GM12864 (cell line): ENCODE data around the gene ATL3.

ENCODE experiments used
- DNase-seq: peaks from one replicate; pipeline ENCODE4 v3.0.0-alpha.2; 2011; ENCODE audit warnings: low read depth
- H3K4me3 ChIP-seq: 2 replicates; pipeline ENCODE4 v1.5.1; 2011; ENCODE audit warnings: mild to moderate bottlenecking, low read depth, low read length, control low read depth
- TF ChIP-seq, protein P1 (sequence below): IDR thresholded peaks from 2 replicates; pipeline ENCODE4 v1.5.1; 2011; ENCODE audit warnings: low read depth, mild to moderate bottlenecking, moderate library complexity, low read length, control low read depth, inconsistent platforms; ENCODE audit errors: missing control alignments

The ATL3 gene

DNA sequence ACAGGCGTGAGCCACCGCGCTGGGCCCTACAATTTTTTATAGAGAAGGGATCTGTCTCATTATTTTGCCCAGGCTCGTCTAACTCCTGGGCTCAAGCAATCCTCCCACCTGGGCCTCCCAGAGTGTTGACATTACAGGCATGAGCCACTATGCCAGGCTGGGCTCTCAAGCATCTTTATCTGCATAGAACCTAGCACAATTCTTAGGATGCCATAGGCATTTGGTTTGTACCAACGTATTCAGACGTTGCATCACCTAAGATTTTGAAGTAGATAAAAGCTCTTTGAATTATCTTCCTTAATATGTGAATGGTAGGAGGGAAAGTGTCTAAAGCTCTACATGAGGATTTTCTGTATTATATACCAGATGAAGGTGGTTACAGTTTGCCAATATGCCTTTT is 40.7 kb upstream of the ATL3 start:
- TF ChIP-seq, protein P1, sequence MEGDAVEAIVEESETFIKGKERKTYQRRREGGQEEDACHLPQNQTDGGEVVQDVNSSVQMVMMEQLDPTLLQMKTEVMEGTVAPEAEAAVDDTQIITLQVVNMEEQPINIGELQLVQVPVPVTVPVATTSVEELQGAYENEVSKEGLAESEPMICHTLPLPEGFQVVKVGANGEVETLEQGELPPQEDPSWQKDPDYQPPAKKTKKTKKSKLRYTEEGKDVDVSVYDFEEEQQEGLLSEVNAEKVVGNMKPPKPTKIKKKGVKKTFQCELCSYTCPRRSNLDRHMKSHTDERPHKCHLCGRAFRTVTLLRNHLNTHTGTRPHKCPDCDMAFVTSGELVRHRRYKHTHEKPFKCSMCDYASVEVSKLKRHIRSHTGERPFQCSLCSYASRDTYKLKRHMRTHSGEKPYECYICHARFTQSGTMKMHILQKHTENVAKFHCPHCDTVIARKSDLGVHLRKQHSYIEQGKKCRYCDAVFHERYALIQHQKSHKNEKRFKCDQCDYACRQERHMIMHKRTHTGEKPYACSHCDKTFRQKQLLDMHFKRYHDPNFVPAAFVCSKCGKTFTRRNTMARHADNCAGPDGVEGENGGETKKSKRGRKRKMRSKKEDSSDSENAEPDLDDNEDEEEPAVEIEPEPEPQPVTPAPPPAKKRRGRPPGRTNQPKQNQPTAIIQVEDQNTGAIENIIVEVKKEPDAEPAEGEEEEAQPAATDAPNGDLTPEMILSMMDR: no peak
- no peak for DNase-seq
- no peak overlapping the region for H3K4me3 ChIP-seq

DNA sequence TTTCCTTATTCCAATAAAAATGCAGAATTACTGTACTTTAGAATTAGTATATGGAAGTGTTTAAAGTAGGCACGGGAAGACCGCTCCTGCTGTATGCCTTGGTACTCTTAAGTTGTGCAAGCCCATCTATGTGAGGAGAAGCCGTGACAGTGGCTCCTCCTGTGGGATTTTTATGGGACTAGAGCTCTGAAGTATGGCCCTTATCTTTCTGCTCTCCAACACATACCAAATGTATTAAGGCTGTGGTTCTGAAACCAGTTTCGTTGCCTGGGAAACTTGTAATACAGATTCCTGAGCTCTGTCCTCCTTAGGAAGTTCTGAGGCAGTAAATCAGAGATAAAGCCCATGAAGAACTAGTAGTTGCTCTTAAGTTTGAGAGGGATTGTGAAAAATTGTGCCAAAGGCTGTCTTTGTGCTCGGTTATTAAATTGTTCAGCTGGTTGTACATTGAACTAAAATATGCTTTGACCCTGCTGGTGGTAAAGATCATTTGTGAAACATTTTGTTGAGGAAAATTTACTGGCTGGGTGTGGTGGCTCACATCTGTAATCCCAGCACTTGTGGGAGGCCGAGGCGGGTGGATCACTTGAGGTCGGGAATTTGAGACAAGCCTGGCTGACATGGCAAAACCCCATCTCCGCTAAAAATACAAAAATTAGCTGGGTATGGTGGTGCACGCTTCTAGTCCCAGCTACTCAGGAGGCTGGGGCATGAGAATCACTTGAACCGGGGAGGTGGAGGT is 39.5 kb upstream of the ATL3 start:
- no peak overlapping the region for H3K4me3 ChIP-seq
- DNase-seq: no peak
- TF ChIP-seq, protein P1: no peak

DNA sequence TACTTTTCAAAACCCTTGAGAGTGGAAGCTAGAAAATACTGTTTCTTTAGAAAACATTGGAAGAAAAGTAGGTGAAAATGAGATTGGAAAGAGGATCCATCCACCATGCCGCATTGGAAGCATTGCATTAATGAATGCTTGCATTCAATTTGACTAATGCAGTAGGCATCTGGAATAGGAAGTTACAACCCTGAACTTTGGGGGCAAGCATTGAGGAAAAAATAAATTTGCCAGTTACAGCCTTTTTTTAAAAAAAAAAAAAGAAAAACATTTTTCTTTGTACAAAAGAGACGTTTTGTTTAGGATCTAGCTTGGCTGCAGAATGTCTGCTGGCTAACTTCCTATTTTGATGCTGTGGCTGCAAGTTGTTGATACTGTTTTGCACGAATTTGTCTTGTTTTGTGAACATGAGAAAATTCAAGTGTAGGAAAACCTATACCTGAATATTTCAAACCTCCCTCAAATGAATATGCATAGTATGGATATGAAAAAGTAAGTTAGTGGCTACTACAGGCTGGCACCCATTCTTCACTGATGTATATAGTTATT is 38.2 kb upstream of the ATL3 start:
- TF ChIP-seq, protein P1: no peak
- no peak overlapping the region for H3K4me3 ChIP-seq
- no peak for DNase-seq

DNA sequence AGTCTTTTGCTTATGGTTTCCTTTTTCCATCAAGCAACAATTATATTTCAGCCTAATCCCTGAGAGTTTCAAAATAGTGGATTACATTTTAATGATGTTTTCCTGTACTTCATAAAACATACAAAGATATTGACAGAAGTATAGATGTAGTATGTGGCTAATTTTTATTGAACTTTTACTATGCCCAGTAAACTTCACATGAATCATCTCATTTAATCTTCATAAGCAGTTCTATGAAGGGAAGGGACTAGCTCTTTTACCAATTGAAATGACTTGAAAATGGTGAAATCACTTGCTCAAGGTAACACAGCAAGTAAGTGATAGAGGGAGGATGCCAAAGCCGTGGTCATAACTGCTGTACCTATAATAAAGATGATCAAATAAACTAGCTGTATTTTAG is 37.6 kb upstream of the ATL3 start:
- no peak for DNase-seq
- H3K4me3 ChIP-seq: no peak overlapping the region
- TF ChIP-seq, protein P1: no peak

DNA sequence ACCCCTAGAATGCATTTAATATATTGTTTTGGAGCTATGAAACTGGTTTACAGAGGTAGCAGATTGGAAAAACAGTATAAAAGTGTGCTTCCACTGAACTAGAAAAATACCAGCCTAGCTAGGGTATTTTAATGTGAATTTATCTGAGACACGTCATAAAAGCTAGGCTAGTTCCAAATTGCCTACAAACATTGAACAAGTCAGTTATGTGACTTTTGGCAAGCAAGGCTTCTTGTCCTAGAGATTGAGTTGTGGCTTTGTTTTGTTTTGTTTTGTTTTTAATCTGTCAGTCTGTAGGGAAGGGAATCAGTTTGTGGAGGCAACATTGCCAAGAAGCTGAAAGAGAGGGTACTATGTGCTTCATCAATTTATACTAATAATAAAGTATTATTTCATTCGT is 34.4 kb upstream of the ATL3 start:
- no peak for DNase-seq
- H3K4me3 ChIP-seq: no peak overlapping the region
- TF ChIP-seq, protein P1: no peak

DNA sequence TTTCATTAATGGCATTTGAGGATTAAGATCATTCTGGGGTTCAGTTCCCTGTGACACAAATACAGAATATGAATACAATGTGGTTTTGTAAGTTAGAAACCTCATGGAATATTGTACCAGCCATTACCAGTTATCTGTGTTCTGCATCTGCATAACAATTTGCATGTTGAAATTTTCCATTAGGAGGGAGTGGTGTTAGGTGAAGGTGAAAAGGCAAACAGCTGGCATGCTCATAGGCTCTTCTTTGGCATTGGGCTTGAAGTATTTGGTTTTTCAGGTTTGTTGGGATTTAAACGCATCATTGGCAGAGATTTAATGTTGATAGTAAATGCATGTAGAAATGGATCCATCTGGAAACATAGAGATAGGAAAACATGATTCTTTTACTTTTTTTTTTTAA is 28.7 kb upstream of the ATL3 start:
- TF ChIP-seq, protein P1: no peak
- H3K4me3 ChIP-seq: no peak overlapping the region
- no peak for DNase-seq
